KMS-11 (cell line): ENCODE data around the gene NPC2.

Experiments
- H2AFZ ChIP-seq: fragments of 200-600 bp; sonication (generic); 2 replicates; pipeline ENCODE4 v1.6.1; 2016; ENCODE audit warnings: antibody characterized with exemption, mixed run types, low read depth
- H3K27ac ChIP-seq: fragments of 200-600 bp; sonication (generic); 2 replicates; pipeline ENCODE4 v1.6.1; 2016; ENCODE audit warnings: mild to moderate bottlenecking, mixed run types
- H3K27me3 ChIP-seq: fragments of 200-600 bp; sonication (generic); 2 replicates; pipeline ENCODE4 v1.6.1; 2017; ENCODE audit warnings: mild to moderate bottlenecking, low read depth, mixed run types, moderate library complexity; ENCODE audit not compliant: insufficient read depth
- H3K36me3 ChIP-seq: fragments of 200-600 bp; sonication (generic); 2 replicates; pipeline ENCODE4 v1.6.1; 2017; ENCODE audit warnings: mild to moderate bottlenecking, mixed run types; ENCODE audit not compliant: insufficient read depth
- H3K4me1 ChIP-seq: fragments of 200-600 bp; sonication (generic); 2 replicates; pipeline ENCODE4 v1.6.1; 2016; ENCODE audit warnings: mild to moderate bottlenecking, low read depth, mixed run types; ENCODE audit not compliant: poor library complexity, severe bottlenecking
- H3K4me2 ChIP-seq: fragments of 200-600 bp; sonication (generic); 2 replicates; pipeline ENCODE4 v1.7.0; 2016; ENCODE audit warnings: mild to moderate bottlenecking, mixed run types
- H3K4me3 ChIP-seq: fragments of 200-600 bp; sonication (generic); IDR thresholded peaks from 2 replicates; pipeline ENCODE4 v1.6.1; 2017; ENCODE audit warnings: low read depth, low read length, mixed read lengths; ENCODE audit not compliant: insufficient read depth
- H3K79me2 ChIP-seq: fragments of 200-600 bp; sonication (generic); 2 replicates; pipeline ENCODE4 v1.6.1; 2016; ENCODE audit warnings: low read depth, mixed run types; ENCODE audit not compliant: insufficient read depth
- H3K9ac ChIP-seq: fragments of 200-600 bp; sonication (generic); 2 replicates; pipeline ENCODE4 v1.6.1; 2016; ENCODE audit warnings: mild to moderate bottlenecking, mixed run types
- H4K20me1 ChIP-seq: fragments of 200-600 bp; sonication (generic); 2 replicates; pipeline ENCODE4 v1.6.1; 2016; ENCODE audit warnings: mild to moderate bottlenecking, mixed run types; ENCODE audit not compliant: insufficient read depth
- TF ChIP-seq, protein P1 (sequence below): fragments of 200-600 bp; sonication (generic); conservative IDR thresholded peaks from 2 replicates; pipeline ENCODE4 v1.6.1; 2017; ENCODE audit warnings: low read depth, mild to moderate bottlenecking, antibody characterized with exemption, low read length, moderate library complexity, mixed read lengths

Gene NPC2

DNA sequence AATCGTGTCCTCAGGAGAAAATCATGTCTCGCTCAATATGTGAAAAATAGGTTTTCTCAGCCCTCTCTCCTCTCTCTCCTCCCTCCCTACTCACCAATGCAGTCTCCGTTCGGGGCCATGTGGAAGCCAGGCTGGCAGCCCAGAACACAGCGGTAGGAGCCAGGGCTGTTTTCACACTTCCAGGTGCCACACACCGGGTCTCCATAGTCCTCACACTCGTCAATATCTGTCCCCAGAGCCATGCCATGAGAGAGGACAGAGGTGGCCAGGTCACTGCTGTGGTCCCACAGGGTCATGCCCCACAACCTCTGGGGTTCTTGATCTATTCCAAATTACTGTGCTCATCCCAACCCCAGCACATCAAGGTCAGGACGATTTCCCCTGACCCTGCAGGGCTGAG lies 14.0 kb upstream of the NPC2 start:
- no peak overlapping the region for H2AFZ ChIP-seq
- H3K36me3 ChIP-seq, result no peaks in the 10 kb centered on the region
- H3K9ac ChIP-seq, result no peak overlapping the region
- H3K4me1 ChIP-seq, result no peaks in the 10 kb centered on the region
- no peak overlapping the region for H3K4me3 ChIP-seq
- no peaks in the 10 kb centered on the region for H3K79me2 ChIP-seq
- no peak overlapping the region for H3K27ac ChIP-seq
- H3K4me2 ChIP-seq, result no peak overlapping the region
- no peaks in the 10 kb centered on the region for H4K20me1 ChIP-seq
- TF ChIP-seq, protein P1, sequence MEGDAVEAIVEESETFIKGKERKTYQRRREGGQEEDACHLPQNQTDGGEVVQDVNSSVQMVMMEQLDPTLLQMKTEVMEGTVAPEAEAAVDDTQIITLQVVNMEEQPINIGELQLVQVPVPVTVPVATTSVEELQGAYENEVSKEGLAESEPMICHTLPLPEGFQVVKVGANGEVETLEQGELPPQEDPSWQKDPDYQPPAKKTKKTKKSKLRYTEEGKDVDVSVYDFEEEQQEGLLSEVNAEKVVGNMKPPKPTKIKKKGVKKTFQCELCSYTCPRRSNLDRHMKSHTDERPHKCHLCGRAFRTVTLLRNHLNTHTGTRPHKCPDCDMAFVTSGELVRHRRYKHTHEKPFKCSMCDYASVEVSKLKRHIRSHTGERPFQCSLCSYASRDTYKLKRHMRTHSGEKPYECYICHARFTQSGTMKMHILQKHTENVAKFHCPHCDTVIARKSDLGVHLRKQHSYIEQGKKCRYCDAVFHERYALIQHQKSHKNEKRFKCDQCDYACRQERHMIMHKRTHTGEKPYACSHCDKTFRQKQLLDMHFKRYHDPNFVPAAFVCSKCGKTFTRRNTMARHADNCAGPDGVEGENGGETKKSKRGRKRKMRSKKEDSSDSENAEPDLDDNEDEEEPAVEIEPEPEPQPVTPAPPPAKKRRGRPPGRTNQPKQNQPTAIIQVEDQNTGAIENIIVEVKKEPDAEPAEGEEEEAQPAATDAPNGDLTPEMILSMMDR, result no peak
- H3K27me3 ChIP-seq, result peaks cover 20% of the 10 kb centered on the region

DNA sequence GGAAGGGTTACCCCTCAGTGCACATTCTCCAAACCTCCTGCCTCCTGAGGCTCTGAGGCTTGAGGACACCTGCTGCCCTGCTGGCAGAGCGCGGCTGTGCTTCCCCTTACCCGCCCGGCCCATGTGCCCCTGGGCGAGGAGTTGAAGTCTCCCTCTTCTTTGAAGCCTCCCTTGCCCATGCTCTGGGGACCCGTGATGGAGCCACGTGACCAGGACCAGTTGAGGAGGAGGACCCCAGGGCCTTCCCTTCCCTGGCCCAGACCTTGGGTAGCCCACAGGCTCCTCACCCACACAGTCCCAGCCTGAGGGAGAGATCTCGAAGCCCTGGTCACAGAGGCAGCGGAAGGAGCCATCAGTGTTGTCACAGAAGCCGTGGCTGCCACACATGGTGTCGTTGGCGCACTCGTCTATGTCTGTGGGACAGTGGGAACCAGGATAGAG lies 13.3 kb upstream of the NPC2 start:
- no peak overlapping the region for H3K4me2 ChIP-seq

DNA sequence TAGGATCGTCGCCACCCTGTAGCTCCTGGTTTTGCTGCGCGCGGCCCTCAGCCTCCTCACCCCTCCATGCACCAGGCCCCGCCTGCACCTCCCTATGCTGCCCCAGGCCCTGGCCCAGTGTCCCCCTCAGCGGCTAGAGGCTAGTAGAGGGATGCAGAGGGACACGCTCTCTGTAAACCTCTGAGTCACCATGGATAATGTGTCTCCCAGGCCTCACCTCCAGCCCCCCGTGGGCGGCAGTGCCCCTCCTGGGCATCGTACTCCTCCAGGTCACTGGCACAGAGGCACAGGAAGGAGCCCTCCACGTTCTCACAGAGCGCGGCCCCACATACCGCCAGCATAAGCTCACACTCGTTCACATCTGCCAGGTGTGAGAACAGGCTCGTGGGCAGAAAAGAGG lies 12.7 kb upstream of the NPC2 start:
- H3K4me2 ChIP-seq, result no peak overlapping the region
- no peaks in the 10 kb centered on the region for H3K36me3 ChIP-seq
- H3K4me3 ChIP-seq, result no peak overlapping the region
- H3K4me1 ChIP-seq, result no peaks in the 10 kb centered on the region
- H3K27ac ChIP-seq, result no peak overlapping the region
- H3K9ac ChIP-seq, result no peak overlapping the region
- TF ChIP-seq, protein P1, result no peak
- peaks cover 10% of the 10 kb centered on the region; the same call in 1 of the 2 replicates for H3K27me3 ChIP-seq
- no peaks in the 10 kb centered on the region for H4K20me1 ChIP-seq
- H2AFZ ChIP-seq, result no peak overlapping the region
- no peaks in the 10 kb centered on the region for H3K79me2 ChIP-seq

More for the DNA sequence above, 13.3 kb upstream of the NPC2 start:
- Histone ChIP-seq H3K36me3 (no peaks in the 10 kb centered on the region), H3K4me1 (no peaks in the 10 kb centered on the region), H3K27me3 (peaks cover 15% of the 10 kb centered on the region; the same call in 1 of the 2 replicates), H2AFZ (no peak overlapping the region), H3K9ac (no peak overlapping the region), H3K79me2 (no peaks in the 10 kb centered on the region), H3K27ac (no peak overlapping the region), H4K20me1 (no peaks in the 10 kb centered on the region), H3K4me3 (no peak overlapping the region)
- TF ChIP-seq, protein P1, result no peak

DNA sequence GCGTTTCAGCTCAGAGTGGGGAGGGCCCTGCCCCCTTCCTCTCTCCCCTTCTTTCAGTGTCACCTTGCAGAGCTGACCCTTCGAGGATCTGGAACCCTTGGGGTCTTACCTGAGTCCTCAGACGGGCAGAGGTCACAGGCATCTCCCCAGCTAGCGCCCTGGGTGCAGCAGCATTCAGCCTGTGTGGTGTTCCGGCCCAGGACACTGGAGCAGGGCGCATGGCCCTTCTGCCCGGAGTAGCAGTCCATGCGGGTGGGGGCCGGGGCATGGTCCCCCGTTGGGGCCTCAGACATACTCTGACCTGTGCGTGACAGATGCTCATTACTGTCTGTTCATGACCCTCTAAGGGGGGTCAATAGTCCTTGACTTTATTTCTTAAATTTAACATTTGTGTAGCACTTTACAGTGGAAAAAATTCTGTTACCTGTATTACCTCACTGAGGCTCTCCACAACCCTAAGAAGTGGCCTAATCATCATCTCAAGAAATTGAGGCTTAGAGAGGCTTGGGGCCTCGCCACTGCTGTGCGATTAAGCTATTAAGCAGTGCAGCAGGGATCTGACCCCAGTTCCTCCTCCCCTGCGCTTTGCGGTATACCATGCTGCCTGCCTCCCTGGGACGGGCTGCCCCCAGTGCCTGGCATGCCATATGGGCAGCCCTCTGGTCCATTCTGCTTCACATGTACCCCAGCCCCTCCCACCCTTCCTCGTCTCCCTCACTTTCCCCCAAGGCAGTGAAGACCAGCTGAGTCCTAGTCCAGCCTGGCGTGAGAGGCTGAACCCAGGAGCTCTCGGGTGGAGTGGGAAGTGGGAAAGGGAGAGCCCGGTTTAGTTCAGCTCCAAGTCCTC lies 12.0 kb upstream of the NPC2 start:
- Histone ChIP-seq H3K4me1 (no peaks in the 10 kb centered on the region), H3K79me2 (no peaks in the 10 kb centered on the region), H3K36me3 (no peaks in the 10 kb centered on the region), H3K27ac (no peak overlapping the region), H3K4me2 (no peak overlapping the region), H4K20me1 (no peaks in the 10 kb centered on the region), H2AFZ (no peak overlapping the region), H3K27me3 (peaks cover 5% of the 10 kb centered on the region; the same call in 1 of the 2 replicates), H3K9ac (no peak overlapping the region), H3K4me3 (no peak overlapping the region)
- TF ChIP-seq, protein P1, result no peak
